ENCODE data around the gene ADSL.

GRCh38 chr22:40334899-40335298 is 11.4 kb upstream of the ADSL start:
- TF ChIP-seq, protein P1, sequence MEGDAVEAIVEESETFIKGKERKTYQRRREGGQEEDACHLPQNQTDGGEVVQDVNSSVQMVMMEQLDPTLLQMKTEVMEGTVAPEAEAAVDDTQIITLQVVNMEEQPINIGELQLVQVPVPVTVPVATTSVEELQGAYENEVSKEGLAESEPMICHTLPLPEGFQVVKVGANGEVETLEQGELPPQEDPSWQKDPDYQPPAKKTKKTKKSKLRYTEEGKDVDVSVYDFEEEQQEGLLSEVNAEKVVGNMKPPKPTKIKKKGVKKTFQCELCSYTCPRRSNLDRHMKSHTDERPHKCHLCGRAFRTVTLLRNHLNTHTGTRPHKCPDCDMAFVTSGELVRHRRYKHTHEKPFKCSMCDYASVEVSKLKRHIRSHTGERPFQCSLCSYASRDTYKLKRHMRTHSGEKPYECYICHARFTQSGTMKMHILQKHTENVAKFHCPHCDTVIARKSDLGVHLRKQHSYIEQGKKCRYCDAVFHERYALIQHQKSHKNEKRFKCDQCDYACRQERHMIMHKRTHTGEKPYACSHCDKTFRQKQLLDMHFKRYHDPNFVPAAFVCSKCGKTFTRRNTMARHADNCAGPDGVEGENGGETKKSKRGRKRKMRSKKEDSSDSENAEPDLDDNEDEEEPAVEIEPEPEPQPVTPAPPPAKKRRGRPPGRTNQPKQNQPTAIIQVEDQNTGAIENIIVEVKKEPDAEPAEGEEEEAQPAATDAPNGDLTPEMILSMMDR (IDR thresholded peaks at IDR 0.05) = no peak
- no peak for TF ChIP-seq POLR2A (IDR thresholded peaks at IDR 0.05)
- TF ChIP-seq POLR2AphosphoS5 (IDR thresholded peaks at IDR 0.05; ENCODE audit: insufficient read depth in 1 of 2, low read depth in 1 of 2) = no peak
